ENCODE results near the gene CYP11A1. TPM values are rescaled to one million over a fixed set of nuclear protein-coding genes. Genes with fewer than 3 reads are reported as not detected.

The CYP11A1 gene
- total RNA-seq, 3 donors from 2014 or later: 0.52 to 0.82 (median 0.60) TPM

- ATAC-seq (peak; percentile 12), DNase-seq (no peak)
- intact Hi-C loops (cut with DNase I, micrococcal nuclease): no loop called here
- no peak overlapping the region for H3K4me3 ChIP-seq
- peaks cover 6% of the 10 kb centered on the region for H3K4me1 ChIP-seq (ENCODE audit: low read depth)
- H3K36me3 ChIP-seq (ENCODE audit: low read depth): no peaks in the 10 kb centered on the region
- H3K9me3 ChIP-seq: no peaks in the 10 kb centered on the region
- no peak for TF ChIP-seq CTCF (IDR thresholded peaks at IDR 0.05)
These were observed 36.1 kb upstream of the CYP11A1 start for GRCh38 chr15:74403588-74403919.

GRCh38 chr15:74402873-74403587, 35.6 kb upstream of the CYP11A1 start:
- ATAC-seq: peak; percentile 78
- Histone ChIP-seq H3K4me3 (no peak overlapping the region), H3K36me3 (ENCODE audit: low read depth) (no peaks in the 10 kb centered on the region), H3K4me1 (ENCODE audit: low read depth) (peaks cover 6% of the 10 kb centered on the region), H3K9me3 (no peaks in the 10 kb centered on the region)
- intact Hi-C loops (cut with DNase I, micrococcal nuclease): no loop called here
- DNase-seq: peak; percentile 34 to 84 (median 60)
- no peak for TF ChIP-seq CTCF (IDR thresholded peaks at IDR 0.05)

GRCh38 chr15:74402337-74402841, 34.9 kb upstream of the CYP11A1 start:
- no peak for ATAC-seq
- Histone ChIP-seq H3K4me1 (ENCODE audit: low read depth) (peaks cover 6% of the 10 kb centered on the region), H3K36me3 (ENCODE audit: low read depth) (no peaks in the 10 kb centered on the region), H3K9me3 (no peaks in the 10 kb centered on the region), H3K4me3 (no peak overlapping the region)
- intact Hi-C loops (cut with DNase I, micrococcal nuclease): no loop called here
- DNase-seq: no peak
- no peak for TF ChIP-seq CTCF (IDR thresholded peaks at IDR 0.05)

GRCh38 chr15:74400915-74401757, 33.7 kb upstream of the CYP11A1 start:
- DNase-seq: no peak
- peaks cover 6% of the 10 kb centered on the region for H3K4me1 ChIP-seq (ENCODE audit: low read depth)

GRCh38 chr15:74400313-74400860, 32.9 kb upstream of the CYP11A1 start:
- no peaks in the 10 kb centered on the region for H3K9me3 ChIP-seq
- no peak for ATAC-seq
- DNase-seq: no peak
- H3K4me3 ChIP-seq: no peak overlapping the region
- H3K36me3 ChIP-seq (ENCODE audit: low read depth): no peaks in the 10 kb centered on the region
- peaks cover 6% of the 10 kb centered on the region for H3K4me1 ChIP-seq (ENCODE audit: low read depth)
- intact Hi-C loops (cut with DNase I, micrococcal nuclease): no loop called here
- no peak for TF ChIP-seq CTCF (IDR thresholded peaks at IDR 0.05)

More at GRCh38 chr15:74400915-74401757, 33.7 kb upstream of the CYP11A1 start:
- no peaks in the 10 kb centered on the region for H3K36me3 ChIP-seq (ENCODE audit: low read depth)
- H3K9me3 ChIP-seq: no peaks in the 10 kb centered on the region
- ATAC-seq: no peak
- no peak overlapping the region for H3K4me3 ChIP-seq
- no peak for TF ChIP-seq CTCF (IDR thresholded peaks at IDR 0.05)
- intact Hi-C loops (cut with DNase I, micrococcal nuclease): no loop called here

All from mucosa of descending colon (tissue), 3 donors.